Gastroesophageal sphincter (tissue), 3 donors: ENCODE measurements around the gene GXYLT2.

ENCODE experiments used
- POLR2A ChIP-seq, 2 donors: fragments of 450-650 bp; IDR thresholded peaks; one replicate each; pipeline ENCODE4 v1.6.1; 2017; ENCODE audit warnings: antibody characterized with exemption in 2 of 2, mild to moderate bottlenecking in 2 of 2, moderate library complexity in 1 of 2
- POLR2AphosphoS5 ChIP-seq: sonication (generic); formaldehyde crosslinking; IDR thresholded peaks from one replicate; pipeline ENCODE4 v1.6.1; 2017; ENCODE audit warnings: antibody characterized with exemption
- TF ChIP-seq, protein P1 (sequence below), 4 experiments: fragments of 200-600 bp in 2 of 4; fragments of 450-650 bp in 2 of 4; sonication (generic) in 1 of 4; IDR thresholded peaks; one replicate each; pipeline ENCODE4 v1.5.1; 2017 to 2019; ENCODE audit warnings: antibody characterized with exemption in 4 of 4, mild to moderate bottlenecking in 2 of 4, moderate library complexity in 2 of 4

- TF ChIP-seq, protein P1, sequence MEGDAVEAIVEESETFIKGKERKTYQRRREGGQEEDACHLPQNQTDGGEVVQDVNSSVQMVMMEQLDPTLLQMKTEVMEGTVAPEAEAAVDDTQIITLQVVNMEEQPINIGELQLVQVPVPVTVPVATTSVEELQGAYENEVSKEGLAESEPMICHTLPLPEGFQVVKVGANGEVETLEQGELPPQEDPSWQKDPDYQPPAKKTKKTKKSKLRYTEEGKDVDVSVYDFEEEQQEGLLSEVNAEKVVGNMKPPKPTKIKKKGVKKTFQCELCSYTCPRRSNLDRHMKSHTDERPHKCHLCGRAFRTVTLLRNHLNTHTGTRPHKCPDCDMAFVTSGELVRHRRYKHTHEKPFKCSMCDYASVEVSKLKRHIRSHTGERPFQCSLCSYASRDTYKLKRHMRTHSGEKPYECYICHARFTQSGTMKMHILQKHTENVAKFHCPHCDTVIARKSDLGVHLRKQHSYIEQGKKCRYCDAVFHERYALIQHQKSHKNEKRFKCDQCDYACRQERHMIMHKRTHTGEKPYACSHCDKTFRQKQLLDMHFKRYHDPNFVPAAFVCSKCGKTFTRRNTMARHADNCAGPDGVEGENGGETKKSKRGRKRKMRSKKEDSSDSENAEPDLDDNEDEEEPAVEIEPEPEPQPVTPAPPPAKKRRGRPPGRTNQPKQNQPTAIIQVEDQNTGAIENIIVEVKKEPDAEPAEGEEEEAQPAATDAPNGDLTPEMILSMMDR (IDR thresholded peaks at IDR 0.05) = no peak
- TF ChIP-seq POLR2AphosphoS5 (no peak), POLR2A (IDR thresholded peaks at IDR 0.05) (no peak)
These were observed 65.6 kb downstream of the GXYLT2 start for GRCh38 chr3:72953325-72953956.
